Neural crest cell (in vitro differentiated cells): ENCODE measurements around the gene CLSTN2. TPM values are rescaled to one million over a fixed set of nuclear protein-coding genes. Genes with fewer than 3 reads are reported as not detected.

Experiments used
- DNase-seq: peaks from one replicate; pipeline ENCODE4 v3.0.0; 2021; ENCODE audit warnings: low read depth, mixed read lengths, low spot score
- H3K27ac Mint-ChIP-seq: one replicate; pipeline ENCODE4 v1.8.0; 2021; ENCODE audit warnings: mild to moderate bottlenecking, mixed read lengths; ENCODE audit not compliant: unreplicated experiment
- H3K27me3 Mint-ChIP-seq: 2 replicates; pipeline ENCODE4 v1.8.0; 2021; ENCODE audit warnings: low read depth, mild to moderate bottlenecking, mixed read lengths
- H3K36me3 Mint-ChIP-seq: 2 replicates; pipeline ENCODE4 v1.8.0; 2021; ENCODE audit warnings: low read depth, mild to moderate bottlenecking, mixed read lengths
- H3K4me1 Mint-ChIP-seq: 2 replicates; pipeline ENCODE4 v1.8.0; 2021; ENCODE audit warnings: mixed read lengths
- H3K4me3 Mint-ChIP-seq: one replicate; pipeline ENCODE4 v1.8.0; 2021; ENCODE audit warnings: mild to moderate bottlenecking, mixed read lengths
- H3K9me3 Mint-ChIP-seq: 2 replicates; pipeline ENCODE4 v1.8.0; 2021; ENCODE audit warnings: mixed read lengths
- CTCF ChIP-seq: fragments of 200-600 bp; sonication (generic); conservative IDR thresholded peaks from 2 replicates; pipeline ENCODE4 v1.5.0; 2021; ENCODE audit warnings: antibody characterized with exemption, mild to moderate bottlenecking
- total RNA-seq: library from RNA; stranded (reverse); gene quantifications from 2 replicates; pipeline ENCODE4 v1.2.1, GENCODE V29; 2021

Gene CLSTN2
- total RNA-seq, 1 donor from 2014 or later = 1.9 TPM

- DNase-seq = no peak
- Mint-ChIP-seq H3K27ac (no peak overlapping the region), H3K4me3 (no peak overlapping the region), H3K4me1 (peaks cover 9% of the 10 kb centered on the region), H3K27me3 (no peaks in the 10 kb centered on the region), H3K36me3 (no peaks in the 10 kb centered on the region), H3K9me3 (no peaks in the 10 kb centered on the region)
- no peak for TF ChIP-seq CTCF
Observed at GRCh38 chr3:140242818-140243276, 307.9 kb downstream of the CLSTN2 start.

- Mint-ChIP-seq H3K4me1 (peaks cover 9% of the 10 kb centered on the region), H3K27me3 (no peaks in the 10 kb centered on the region), H3K27ac (no peak overlapping the region), H3K9me3 (no peaks in the 10 kb centered on the region), H3K4me3 (no peak overlapping the region), H3K36me3 (no peaks in the 10 kb centered on the region)
- DNase-seq = no peak
- TF ChIP-seq CTCF = no peak
Observed at GRCh38 chr3:140243575-140243974, 308.6 kb downstream of the CLSTN2 start.

- H3K4me1 Mint-ChIP-seq = peaks cover 9% of the 10 kb centered on the region
- no peaks in the 10 kb centered on the region for H3K9me3 Mint-ChIP-seq
- DNase-seq = no peak
- no peak overlapping the region for H3K27ac Mint-ChIP-seq
- no peak overlapping the region for H3K4me3 Mint-ChIP-seq
- H3K36me3 Mint-ChIP-seq = no peaks in the 10 kb centered on the region
- no peak for TF ChIP-seq CTCF
- no peaks in the 10 kb centered on the region for H3K27me3 Mint-ChIP-seq
Observed at GRCh38 chr3:140244893-140245292, 309.9 kb downstream of the CLSTN2 start.

GRCh38 chr3:140246578-140246977 lies 311.6 kb downstream of the CLSTN2 start:
- Mint-ChIP-seq H3K4me1 (peaks cover 25% of the 10 kb centered on the region), H3K27ac (no peak overlapping the region), H3K27me3 (no peaks in the 10 kb centered on the region), H3K4me3 (no peak overlapping the region), H3K9me3 (no peaks in the 10 kb centered on the region), H3K36me3 (no peaks in the 10 kb centered on the region)
- no peak for DNase-seq
- TF ChIP-seq CTCF = no peak

- Mint-ChIP-seq H3K27me3 (no peaks in the 10 kb centered on the region), H3K9me3 (no peaks in the 10 kb centered on the region), H3K4me1 (peaks cover 35% of the 10 kb centered on the region), H3K27ac (no peak overlapping the region), H3K4me3 (no peak overlapping the region), H3K36me3 (no peaks in the 10 kb centered on the region)
- no peak for DNase-seq
- no peak for TF ChIP-seq CTCF
Observed at GRCh38 chr3:140247775-140248174, 312.8 kb downstream of the CLSTN2 start.

GRCh38 chr3:140249188-140249587 lies 314.2 kb downstream of the CLSTN2 start:
- Mint-ChIP-seq H3K4me3 (no peak overlapping the region), H3K9me3 (no peaks in the 10 kb centered on the region), H3K27me3 (no peaks in the 10 kb centered on the region), H3K36me3 (no peaks in the 10 kb centered on the region), H3K4me1 (peaks cover 34% of the 10 kb centered on the region), H3K27ac (peak overlapping the region; percentile 14)
- no peak for DNase-seq
- no peak for TF ChIP-seq CTCF
